Loucy (cell line): ENCODE measurements around the gene CFAP100.

Experiments
- CTCF ChIP-seq: fragments of 200-600 bp; sonication (generic); conservative IDR thresholded peaks from 2 replicates; pipeline ENCODE4 v1.5.1; 2014; ENCODE audit warnings: mild to moderate bottlenecking, antibody characterized with exemption, low read length
- EZH2phosphoT487 ChIP-seq: fragments of 200-600 bp; IDR thresholded peaks from 2 replicates; pipeline ENCODE4 v1.6.1; 2018; ENCODE audit warnings: antibody characterized with exemption, mild to moderate bottlenecking, moderate library complexity, borderline replicate concordance

- TF ChIP-seq CTCF (no peak), EZH2phosphoT487 (no peak)
These were observed 43.5 kb upstream of the CFAP100 start for GRCh38 chr3:126351086-126351770.
